IPS DF 6.9 (cell line): Measurements from ENCODE around the gene CAP1.
A peak's percentile ranks its signal among the peaks of the same experiment; 100 is the strongest.
"Not testable (repeated sequence)": the region's sequence is repeated elsewhere in the genome, so short reads cannot be mapped to it uniquely, and the experiment has no call there.

ENCODE experiments used
- DNase-seq: peaks from one replicate; pipeline ENCODE4 v3.0.0-alpha.2; 2013; ENCODE audit warnings: low read depth, low spot score
- H3K27ac ChIP-seq: one replicate; pipeline ENCODE4 v1.5.1; 2013; ENCODE audit warnings: low read length, control low read depth
- H3K27me3 ChIP-seq: 2 replicates; pipeline ENCODE4 v1.6.1; 2013; ENCODE audit warnings: mild to moderate bottlenecking, low read length; ENCODE audit not compliant: control insufficient read depth, insufficient read depth
- H3K36me3 ChIP-seq: 2 replicates; pipeline ENCODE4 v1.6.1; 2013; ENCODE audit warnings: low read length; ENCODE audit not compliant: control insufficient read depth, insufficient read depth
- H3K4me1 ChIP-seq: 2 replicates; pipeline ENCODE4 v1.6.1; 2013; ENCODE audit warnings: low read length; ENCODE audit not compliant: control insufficient read depth, insufficient read depth
- H3K4me3 ChIP-seq: 2 replicates; pipeline ENCODE4 v1.5.1; 2013; ENCODE audit warnings: mild to moderate bottlenecking, low read length
- H3K9me3 ChIP-seq: 2 replicates; pipeline ENCODE4 v1.6.1; 2013; ENCODE audit warnings: low read length, inconsistent platforms; ENCODE audit not compliant: control insufficient read depth, insufficient read depth
- WGBS: extraction: QIAGEN DNeasy Blood & Tissue Kit; methylation state at CpG from one replicate; pipeline ENCODE4 v1.1.7; 2013; ENCODE audit warnings: mixed read lengths, missing lambda C conversion rate; ENCODE audit not compliant: insufficient read length, insufficient coverage; 5-methylcytosine and 5-hydroxymethylcytosine counted together

The CAP1 gene

DNA sequence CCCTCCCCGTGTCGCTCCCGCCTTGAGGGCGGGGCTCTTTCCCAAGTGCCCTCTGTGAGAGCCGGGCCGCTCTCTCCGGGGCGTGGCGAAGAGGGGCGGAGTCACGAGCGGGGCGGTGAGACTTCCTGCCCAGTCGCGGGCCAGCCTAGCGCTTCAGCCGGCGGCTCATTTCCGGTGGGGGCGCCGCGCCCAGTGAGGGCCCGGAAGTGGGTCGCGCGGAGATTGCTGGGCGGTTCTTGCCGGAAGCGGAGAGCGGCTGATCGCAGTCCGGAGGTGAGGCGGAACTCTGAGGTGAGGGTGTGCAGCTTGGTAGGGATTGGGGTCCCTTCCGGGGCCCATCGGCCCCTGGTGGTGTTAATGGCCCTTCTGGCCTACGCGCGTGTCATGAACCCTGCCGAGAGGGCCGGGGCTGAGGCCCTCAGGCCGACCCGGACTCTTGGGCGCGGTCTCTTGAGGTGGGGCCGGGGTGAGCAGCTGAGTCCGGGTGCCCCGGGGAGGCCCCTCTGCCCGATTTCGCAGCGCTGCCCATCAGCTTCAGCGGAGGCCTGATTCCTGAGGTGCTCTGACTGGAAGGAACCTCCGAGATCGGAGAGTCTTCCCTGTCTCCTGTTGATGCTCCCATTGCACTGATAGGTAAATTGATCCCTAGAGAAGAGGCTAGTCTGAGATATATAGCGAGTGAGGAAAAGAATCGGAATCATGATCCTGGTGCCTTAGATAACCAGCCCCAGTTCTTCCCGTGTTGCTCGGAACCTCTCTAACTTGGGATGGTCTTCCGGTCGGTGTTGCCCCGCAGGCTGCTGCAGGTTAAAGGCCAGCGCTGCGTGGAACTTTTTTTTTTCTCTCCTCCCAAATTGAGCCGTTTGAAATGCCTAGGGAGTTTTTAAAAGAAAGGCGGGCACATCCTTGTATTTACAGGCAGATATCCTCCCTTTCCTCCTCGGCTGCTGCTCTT lies at the start of gene CAP1:
CAP1 (plus strand) TSS at position 219 of the 955 bp plus-strand sequence. CDS start 18,618 bp downstream, outside the sequence.
- Histone ChIP-seq H3K27me3 (no peaks in the 10 kb centered on the region), H3K9me3 (no peaks in the 10 kb centered on the region), H3K4me1 (no peaks in the 10 kb centered on the region), H3K4me3 (peak within 1 kb of the TSS; percentile 82), H3K27ac (no peak within 1 kb of the TSS), H3K36me3 (no peaks in the 10 kb centered on the region)
- WGBS: no CpG with 5 or more reads among the region's 65 CpGs
- DNase-seq: peak; percentile 94

DNA sequence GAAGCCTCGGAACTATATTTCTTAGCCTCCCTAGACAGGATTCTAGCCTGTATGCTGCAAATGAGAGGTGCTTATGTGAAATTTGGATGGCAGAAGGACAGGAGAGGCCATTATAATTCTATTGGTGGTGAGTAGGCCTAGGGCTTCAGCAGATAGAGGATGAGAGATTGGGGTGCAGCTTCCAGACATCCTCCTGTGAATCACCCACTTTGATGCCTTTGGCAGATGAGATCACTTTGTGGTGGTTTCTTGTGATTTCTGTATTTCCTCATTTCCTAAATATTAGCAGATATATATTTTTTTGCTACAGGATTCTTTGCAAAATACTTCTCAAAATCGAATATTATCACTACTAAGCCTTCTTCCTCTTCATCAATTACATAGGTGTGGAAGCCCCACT lies 48.3 kb upstream of the CAP1 start:
- H3K27me3 ChIP-seq: no peaks in the 10 kb centered on the region
- no peak for DNase-seq
- 0 out of 2 replicates have a peak, but pooled peaks cover 2% of the 10 kb centered on the region for H3K4me1 ChIP-seq
- H3K27ac ChIP-seq: no peak overlapping the region
- H3K4me3 ChIP-seq: no peak overlapping the region
- WGBS: no CpG with 5 or more reads among the region's 2 CpGs
- H3K9me3 ChIP-seq: no peaks in the 10 kb centered on the region
- H3K36me3 ChIP-seq: no peaks in the 10 kb centered on the region

- H3K36me3 ChIP-seq: no peaks in the 10 kb centered on the region
- no peak overlapping the region for H3K27ac ChIP-seq
- no peak for DNase-seq
- H3K27me3 ChIP-seq: no peaks in the 10 kb centered on the region
- no CpG with 5 or more reads among the region's 5 CpGs for WGBS
- 0 out of 2 replicates have a peak, but pooled peaks cover 2% of the 10 kb centered on the region for H3K4me1 ChIP-seq
- no peaks in the 10 kb centered on the region for H3K9me3 ChIP-seq
- H3K4me3 ChIP-seq: no peak overlapping the region
Measured at GRCh38 chr1:39992888-39993287, 47.6 kb upstream of the CAP1 start.

- H3K36me3 ChIP-seq: no peaks in the 10 kb centered on the region
- no peaks in the 10 kb centered on the region for H3K27me3 ChIP-seq
- WGBS: no CpG with 5 or more reads among the region's 1 CpG
- no peak overlapping the region for H3K4me3 ChIP-seq
- H3K9me3 ChIP-seq: no peaks in the 10 kb centered on the region
- no peak for DNase-seq
- H3K4me1 ChIP-seq: 0 out of 2 replicates have a peak, but pooled peaks cover 2% of the 10 kb centered on the region
- no peak overlapping the region for H3K27ac ChIP-seq
Measured at GRCh38 chr1:39995973-39996393, 44.5 kb upstream of the CAP1 start.

DNA sequence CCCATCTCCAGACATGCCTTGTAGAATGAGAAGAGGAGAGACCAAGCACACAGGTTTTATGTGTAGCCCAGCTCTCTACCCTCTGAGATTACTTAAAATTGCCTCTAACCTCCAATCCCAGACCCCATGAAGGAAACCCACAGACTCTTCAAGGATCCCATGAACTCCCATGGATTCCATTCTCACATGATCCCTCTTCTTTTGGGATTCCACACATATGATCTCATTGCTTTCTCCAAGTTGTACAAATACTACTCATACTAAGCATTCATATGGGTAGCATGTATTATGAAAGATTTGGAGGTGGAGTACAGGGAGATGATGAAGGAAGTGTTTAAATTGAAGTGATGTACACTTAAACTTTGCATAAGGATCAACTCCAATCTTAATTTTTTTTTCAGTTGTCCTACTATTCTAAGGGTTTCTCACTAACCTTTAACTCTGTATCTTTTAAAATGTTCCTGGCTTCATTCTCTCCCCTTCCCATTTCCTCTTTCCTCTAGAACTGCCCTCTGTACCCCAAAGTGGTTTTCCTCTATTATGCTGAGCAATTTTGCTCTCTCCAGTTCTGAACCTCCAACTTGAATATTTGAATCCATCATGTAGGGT lies 44.0 kb upstream of the CAP1 start:
- DNase-seq: no peak

GRCh38 chr1:40001456-40001855 lies 39.1 kb upstream of the CAP1 start:
- no peaks in the 10 kb centered on the region for H3K36me3 ChIP-seq
- no peak overlapping the region for H3K27ac ChIP-seq
- H3K27me3 ChIP-seq: no peaks in the 10 kb centered on the region
- DNase-seq: no peak
- no peaks in the 10 kb centered on the region for H3K4me1 ChIP-seq
- no peak overlapping the region for H3K4me3 ChIP-seq
- no peaks in the 10 kb centered on the region for H3K9me3 ChIP-seq
- WGBS: no CpG with 5 or more reads among the region's 2 CpGs

More for the DNA sequence above, 44.0 kb upstream of the CAP1 start:
- Histone ChIP-seq H3K4me1 (0 out of 2 replicates have a peak, but pooled peaks cover 2% of the 10 kb centered on the region), H3K36me3 (no peaks in the 10 kb centered on the region), H3K4me3 (no peak overlapping the region), H3K27me3 (no peaks in the 10 kb centered on the region), H3K27ac (no peak overlapping the region), H3K9me3 (no peaks in the 10 kb centered on the region)

DNA sequence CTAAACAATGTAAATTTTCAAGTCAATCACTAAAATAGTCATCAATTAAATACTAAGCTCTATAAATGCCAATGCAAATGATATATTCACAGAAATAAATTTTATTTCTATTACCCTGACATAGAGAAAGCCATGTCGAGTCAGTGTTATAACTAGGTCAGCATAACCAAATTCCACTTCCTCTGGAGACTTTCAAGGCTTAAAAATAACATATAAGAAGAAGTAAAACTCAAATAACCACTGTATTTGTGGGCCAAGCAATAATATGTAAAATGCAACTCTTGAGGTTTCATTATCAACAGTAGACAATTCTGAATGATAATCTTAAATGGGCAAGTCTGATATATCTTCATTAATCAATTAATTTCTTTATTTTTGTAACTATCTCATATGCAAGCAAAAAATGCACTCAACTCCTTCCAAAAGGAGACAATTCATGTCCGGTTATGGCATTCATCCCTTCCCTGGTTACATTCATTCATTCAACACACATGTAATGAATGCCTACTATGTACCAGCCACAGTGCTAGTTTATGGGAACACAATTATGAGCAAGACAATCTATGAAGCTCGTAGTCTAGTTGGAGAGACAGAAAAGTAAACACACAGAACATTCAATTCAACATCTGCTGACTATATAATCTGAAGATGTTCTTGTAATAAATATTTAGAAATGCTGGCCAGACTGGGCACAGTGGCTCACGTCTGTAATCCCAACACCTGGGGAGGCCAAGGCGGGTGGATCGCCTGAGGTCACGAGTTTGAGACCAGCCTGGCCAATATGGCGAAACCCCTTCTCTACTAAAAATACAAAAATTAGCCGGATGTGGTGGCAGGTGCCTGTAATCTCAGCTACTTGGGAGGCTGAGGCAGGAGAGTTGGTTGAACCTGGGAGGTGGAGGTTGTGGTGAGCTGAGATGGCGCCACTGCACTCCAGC lies 37.1 kb upstream of the CAP1 start:
- no peak for DNase-seq
- Histone ChIP-seq H3K27ac (no peak overlapping the region), H3K27me3 (no peaks in the 10 kb centered on the region)

GRCh38 chr1:40004857-40005256 lies 35.7 kb upstream of the CAP1 start:
- H3K4me1 ChIP-seq: no peaks in the 10 kb centered on the region
- no peaks in the 10 kb centered on the region for H3K9me3 ChIP-seq
- H3K27me3 ChIP-seq: no peaks in the 10 kb centered on the region
- no peak overlapping the region for H3K4me3 ChIP-seq
- WGBS: no CpG with 5 or more reads among the region's 2 CpGs
- H3K27ac ChIP-seq: no peak overlapping the region
- no peak for DNase-seq
- H3K36me3 ChIP-seq: no peaks in the 10 kb centered on the region

More for the DNA sequence above, 37.1 kb upstream of the CAP1 start:
- Histone ChIP-seq H3K4me3 (no peak overlapping the region), H3K9me3 (no peaks in the 10 kb centered on the region), H3K4me1 (no peaks in the 10 kb centered on the region), H3K36me3 (no peaks in the 10 kb centered on the region)
- WGBS: no CpG with 5 or more reads among the region's 10 CpGs

DNA sequence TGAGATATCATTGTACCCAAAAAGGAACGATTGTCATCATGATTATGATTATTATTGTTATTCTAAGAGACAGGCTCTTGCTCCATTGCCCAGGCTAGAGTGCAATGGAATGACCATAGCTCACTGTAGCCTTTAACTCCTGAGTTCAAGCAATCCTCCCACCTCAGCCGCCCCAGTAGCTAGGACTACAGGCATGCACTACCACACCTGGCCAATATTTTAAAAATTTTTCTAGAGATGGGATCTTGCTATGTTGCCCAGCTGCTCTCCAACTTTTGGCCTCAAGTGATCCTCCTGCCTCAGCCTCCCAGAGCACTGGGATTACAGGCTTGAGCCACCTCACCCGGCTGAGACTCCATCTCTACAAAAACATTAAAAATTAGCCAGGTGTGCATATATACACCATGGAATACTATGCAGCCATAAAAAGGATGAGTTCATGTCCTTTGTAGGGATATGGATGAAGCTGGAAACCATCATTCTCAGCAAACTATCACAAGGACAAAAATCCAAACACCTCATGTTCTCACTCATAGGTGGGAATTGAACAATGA lies 33.0 kb upstream of the CAP1 start:
- H3K4me3 ChIP-seq, H3K27ac ChIP-seq, H3K36me3 ChIP-seq, H3K27me3 ChIP-seq, H3K9me3 ChIP-seq, DNase-seq, H3K4me1 ChIP-seq: not testable (repeated sequence)
- WGBS: no CpG with 5 or more reads among the region's 3 CpGs

DNA sequence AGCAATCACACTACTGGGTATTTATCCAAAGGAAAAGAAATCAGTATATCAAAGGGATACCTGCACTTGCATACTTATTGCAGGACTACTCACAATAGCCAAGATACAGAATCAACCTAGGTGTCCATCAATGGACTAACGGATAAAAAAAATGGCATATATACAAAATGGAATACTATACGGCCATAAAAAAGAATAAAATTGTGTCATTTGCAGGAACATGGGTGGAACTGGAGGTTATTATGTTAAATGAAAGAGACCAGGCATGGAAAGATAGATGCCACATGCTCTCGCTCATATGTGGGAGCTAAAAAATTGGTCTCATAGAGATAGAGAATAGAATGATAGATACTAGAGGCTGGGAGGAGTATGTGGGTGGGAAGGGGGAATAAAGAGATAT lies 29.3 kb upstream of the CAP1 start:
- Histone ChIP-seq H3K4me3 (no peak overlapping the region), H3K27me3 (no peaks in the 10 kb centered on the region), H3K36me3 (no peaks in the 10 kb centered on the region), H3K9me3 (no peaks in the 10 kb centered on the region), H3K4me1 (no peaks in the 10 kb centered on the region), H3K27ac (no peak overlapping the region)
- DNase-seq: no peak
- no CpG with 5 or more reads among the region's 3 CpGs for WGBS
